LHCN-M2 (cell line): Measurements from ENCODE around the gene FRMD6. TPM values are rescaled to one million over a fixed set of nuclear protein-coding genes. Genes with fewer than 3 reads are reported as not detected.

Experiments used
- DNase-seq: peaks from one replicate; pipeline ENCODE4 v3.0.0-alpha.2; 2012; ENCODE audit warnings: low read depth
- total RNA-seq: library from RNA; depleted of rRNA; stranded (reverse); fragments of >200 nt; gene quantifications from 2 replicates; pipeline ENCODE4 v1.2.3, GENCODE V29; 2014; rRNA removed

Gene FRMD6
- total RNA-seq, 1 experiment from 2014 or later, result 170 TPM

GRCh38 chr14:51774209-51774608, 122.5 kb downstream of the FRMD6 start:
- DNase-seq, result no peak

- peak; percentile 58 for DNase-seq
Observed at GRCh38 chr14:51776102-51776894, 124.6 kb downstream of the FRMD6 start.

GRCh38 chr14:51780006-51780692, 128.4 kb downstream of the FRMD6 start:
- DNase-seq, result peak; percentile 54

Other genes starting within 250 kb of the FRMD6 start
- 45.6 and 54.1 TPM in 2 replicates for gene GNG2, start 208.7 kb downstream of the FRMD6 start, total RNA-seq